Mammary epithelial cell (primary cell): ENCODE data around the gene USP32.
"Not testable (repeated sequence)": the region's sequence is repeated elsewhere in the genome, so short reads cannot be mapped to it uniquely, and the experiment has no call there.

ENCODE experiments used
- CTCF ChIP-seq, 2 donors: IDR thresholded peaks in 1 of 2; conservative IDR thresholded peaks in 1 of 2; 2 replicates each; pipeline ENCODE4 v1.5.1; 2011 to 2012; ENCODE audit warnings: inconsistent platforms in 2 of 2, low read length in 2 of 2, mild to moderate bottlenecking in 2 of 2, control low read depth in 1 of 2, low read depth in 1 of 2; ENCODE audit not compliant: insufficient read depth in 1 of 2; ENCODE audit errors: extremely low read depth in 1 of 2
- EZH2 ChIP-seq: IDR thresholded peaks from 2 replicates; pipeline ENCODE4 v1.6.1; 2012; ENCODE audit warnings: low read length, inconsistent platforms, borderline replicate concordance

DNA sequence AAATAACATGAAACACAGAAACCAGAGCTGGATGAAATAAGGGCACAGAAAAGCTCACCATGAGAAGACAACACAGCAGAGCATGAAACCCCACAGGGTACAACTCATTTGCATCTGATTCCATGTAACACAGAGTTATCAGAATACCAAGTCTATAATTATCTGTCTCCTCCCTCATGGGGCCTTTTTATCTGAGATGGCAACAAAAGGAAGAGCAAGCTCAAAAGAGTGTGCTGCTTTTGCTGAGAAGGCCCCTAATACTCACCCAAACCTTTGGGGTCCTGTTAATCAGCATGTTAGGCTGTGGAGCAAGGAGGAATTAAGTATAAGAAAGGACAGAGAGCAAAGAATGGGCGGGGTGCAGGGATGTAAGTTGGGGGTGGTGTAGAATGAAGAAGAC lies 205.6 kb downstream of the USP32 start:
- not testable (repeated sequence) for TF ChIP-seq CTCF (conservative IDR thresholded peaks at IDR 0.05 in 1 of 2, IDR thresholded peaks at IDR 0.05 in 1 of 2; ENCODE audit: extremely low read depth in 1 of 2, insufficient read depth in 1 of 2, low read depth in 1 of 2, low read length in 2 of 2); EZH2
